ENCODE data around the gene ST6GALNAC3. TPM values are rescaled to one million over a fixed set of nuclear protein-coding genes. Genes with fewer than 3 reads are reported as not detected.

ST6GALNAC3 gene
- total RNA-seq, 4 donors from 2014 or later = 5.9 to 29.8 (median 11.7) TPM

DNA sequence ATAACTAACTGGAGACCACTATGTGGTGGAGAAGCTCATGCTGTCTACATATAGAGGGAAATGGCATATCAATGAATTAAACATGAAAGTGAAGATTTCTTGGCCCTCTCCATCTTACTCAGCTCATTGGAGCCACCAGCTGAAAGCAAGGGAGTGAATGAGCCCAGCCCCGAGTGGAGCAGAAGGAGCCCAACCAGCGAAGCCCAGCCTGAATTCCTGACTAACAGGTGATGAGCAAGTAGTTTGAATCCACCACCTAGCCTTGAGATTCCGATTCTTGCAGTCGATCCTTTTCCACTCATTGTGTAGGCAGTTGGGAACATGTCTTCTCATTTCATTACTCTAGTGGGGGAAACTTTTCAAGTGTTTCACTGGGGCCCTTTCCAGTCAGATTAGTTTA lies 18.6 kb upstream of the ST6GALNAC3 start:
- TF ChIP-seq, protein P1, sequence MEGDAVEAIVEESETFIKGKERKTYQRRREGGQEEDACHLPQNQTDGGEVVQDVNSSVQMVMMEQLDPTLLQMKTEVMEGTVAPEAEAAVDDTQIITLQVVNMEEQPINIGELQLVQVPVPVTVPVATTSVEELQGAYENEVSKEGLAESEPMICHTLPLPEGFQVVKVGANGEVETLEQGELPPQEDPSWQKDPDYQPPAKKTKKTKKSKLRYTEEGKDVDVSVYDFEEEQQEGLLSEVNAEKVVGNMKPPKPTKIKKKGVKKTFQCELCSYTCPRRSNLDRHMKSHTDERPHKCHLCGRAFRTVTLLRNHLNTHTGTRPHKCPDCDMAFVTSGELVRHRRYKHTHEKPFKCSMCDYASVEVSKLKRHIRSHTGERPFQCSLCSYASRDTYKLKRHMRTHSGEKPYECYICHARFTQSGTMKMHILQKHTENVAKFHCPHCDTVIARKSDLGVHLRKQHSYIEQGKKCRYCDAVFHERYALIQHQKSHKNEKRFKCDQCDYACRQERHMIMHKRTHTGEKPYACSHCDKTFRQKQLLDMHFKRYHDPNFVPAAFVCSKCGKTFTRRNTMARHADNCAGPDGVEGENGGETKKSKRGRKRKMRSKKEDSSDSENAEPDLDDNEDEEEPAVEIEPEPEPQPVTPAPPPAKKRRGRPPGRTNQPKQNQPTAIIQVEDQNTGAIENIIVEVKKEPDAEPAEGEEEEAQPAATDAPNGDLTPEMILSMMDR (IDR thresholded peaks at IDR 0.05; ENCODE audit: low read depth) = no peak

DNA sequence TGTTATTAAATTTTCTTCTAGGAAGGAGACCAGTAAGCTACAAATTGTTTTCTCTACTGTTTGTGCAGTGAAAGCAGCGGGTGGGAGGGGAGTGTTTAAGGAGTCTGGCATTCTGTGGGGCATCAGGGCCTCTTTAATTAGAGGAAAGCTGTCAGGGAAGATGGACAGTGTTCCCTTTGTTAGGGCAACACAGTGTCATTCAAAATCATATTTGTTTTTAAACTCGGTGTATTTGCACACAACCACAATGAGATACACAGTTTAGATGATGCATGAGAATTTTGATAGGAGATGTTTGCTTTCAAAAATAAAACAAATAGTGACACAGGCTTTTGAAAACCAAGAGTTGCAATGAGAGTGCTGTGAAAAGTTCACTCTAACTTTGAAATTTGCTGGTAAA lies 15.1 kb upstream of the ST6GALNAC3 start:
- TF ChIP-seq, protein P1 (IDR thresholded peaks at IDR 0.05; ENCODE audit: low read depth) = no peak

DNA sequence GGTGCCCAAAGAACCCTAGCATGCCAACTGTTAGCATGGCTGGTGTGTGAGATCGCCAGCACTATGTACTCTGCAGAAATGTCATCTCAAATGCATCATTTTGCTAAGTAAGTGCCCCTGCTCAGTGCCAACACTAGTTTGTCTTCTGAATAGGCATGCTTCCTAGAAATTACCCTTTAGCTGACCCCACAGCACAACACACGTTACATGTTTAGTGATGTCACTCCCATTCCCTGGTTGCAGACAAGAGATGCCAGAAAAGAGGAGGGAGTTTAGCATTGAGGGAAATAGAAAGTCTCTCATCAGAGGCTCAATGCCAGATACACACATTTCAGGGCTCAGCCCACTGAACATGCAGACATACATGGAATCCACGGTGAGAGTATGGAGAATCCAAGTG lies 9.3 kb upstream of the ST6GALNAC3 start:
- TF ChIP-seq, protein P1 (IDR thresholded peaks at IDR 0.05; ENCODE audit: low read depth) = no peak

DNA sequence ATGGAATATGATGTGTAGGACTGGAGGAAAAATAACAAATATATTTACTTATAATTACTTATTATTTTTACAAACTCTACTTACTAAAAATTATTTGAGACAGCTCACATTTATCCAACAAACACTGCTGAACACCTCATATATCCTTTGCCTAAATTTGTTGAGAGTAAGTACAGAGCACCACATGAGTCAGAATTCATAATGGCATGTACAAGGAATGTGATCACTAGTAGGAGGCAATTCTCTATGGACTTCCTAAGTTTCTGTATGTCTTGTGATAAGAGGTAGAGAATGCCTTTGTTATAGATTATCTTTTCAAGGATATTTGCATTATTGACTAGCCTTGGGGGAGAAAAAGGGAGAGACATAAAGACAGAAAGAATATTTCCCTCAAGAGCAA lies 8.2 kb upstream of the ST6GALNAC3 start:
- TF ChIP-seq, protein P1 (IDR thresholded peaks at IDR 0.05; ENCODE audit: low read depth) = no peak

DNA sequence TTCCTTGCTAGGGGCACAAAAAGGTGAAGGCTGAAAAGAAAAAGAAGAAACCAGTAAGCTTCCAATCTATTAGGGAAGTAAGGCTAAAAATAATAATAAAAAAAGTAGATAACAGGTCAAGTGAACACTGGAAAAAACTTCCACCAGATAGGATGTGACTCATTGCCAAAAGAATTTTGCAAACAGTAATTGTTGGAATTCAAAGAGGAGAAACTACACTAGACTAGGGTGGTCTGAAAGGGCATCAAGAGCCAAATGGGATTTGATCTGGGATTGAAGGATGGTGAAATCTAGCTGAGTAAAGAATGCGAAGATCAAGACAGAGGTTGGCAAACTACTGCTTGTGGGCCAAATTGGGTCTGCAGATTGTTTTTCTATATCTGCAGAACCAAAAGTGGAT lies 6.0 kb upstream of the ST6GALNAC3 start:
- TF ChIP-seq, protein P1 (IDR thresholded peaks at IDR 0.05; ENCODE audit: low read depth) = no peak

DNA sequence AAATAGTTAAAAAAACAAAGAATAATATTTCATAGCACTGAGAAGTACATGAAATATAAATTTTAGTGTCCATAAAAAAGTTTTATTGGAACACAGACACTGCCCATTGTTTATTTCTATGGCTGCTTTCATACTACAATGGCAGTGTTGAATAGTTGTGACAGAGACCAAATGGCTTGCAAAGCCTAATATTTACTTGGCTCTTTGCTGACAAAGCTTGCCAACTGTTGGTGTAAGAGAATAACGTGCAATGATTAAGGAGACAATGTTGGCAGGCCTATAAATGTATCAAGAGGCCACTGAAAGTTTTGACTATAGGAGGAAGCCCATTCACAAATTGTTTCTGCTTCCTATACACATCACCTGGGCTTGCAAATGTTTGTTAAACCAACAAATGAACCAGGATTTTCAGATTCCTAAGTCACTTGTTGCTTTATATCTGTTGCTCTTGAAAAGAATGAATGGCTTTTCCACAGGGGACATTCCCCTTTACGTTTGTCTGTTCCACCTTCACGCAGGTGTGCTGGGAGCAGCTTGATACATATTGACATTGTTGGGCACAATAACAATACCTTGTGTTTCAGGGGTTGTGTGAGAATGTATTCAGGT lies 5.5 kb upstream of the ST6GALNAC3 start:
- TF ChIP-seq, protein P1 (IDR thresholded peaks at IDR 0.05; ENCODE audit: low read depth) = no peak

DNA sequence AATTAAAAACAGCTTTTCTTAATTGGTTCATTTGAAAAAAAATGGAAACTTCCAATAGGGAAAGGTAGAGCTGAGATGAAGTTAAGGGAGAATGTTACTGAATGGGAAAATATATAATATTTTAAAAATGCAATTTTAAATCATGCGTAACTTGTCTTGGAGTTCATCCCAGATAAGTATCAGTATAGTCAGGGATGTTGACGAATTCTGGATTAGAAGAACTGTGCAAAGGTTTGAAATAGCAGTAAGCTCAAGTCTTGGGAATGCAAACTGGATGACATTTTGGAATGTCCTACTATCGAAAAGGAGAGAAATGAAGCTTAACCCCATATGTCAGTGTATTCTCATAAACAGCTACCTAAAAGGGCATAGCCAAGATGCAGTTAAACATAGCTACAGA lies 4.0 kb upstream of the ST6GALNAC3 start:
- TF ChIP-seq, protein P1 (IDR thresholded peaks at IDR 0.05; ENCODE audit: low read depth) = no peak

All from subcutaneous adipose tissue (tissue), 4 donors.